Liver (tissue), 9 donors: Measurements from ENCODE around the gene KRTAP12-1. TPM values are rescaled to one million over a fixed set of nuclear protein-coding genes. Genes with fewer than 3 reads are reported as not detected.

ENCODE experiments used
- DNase-seq: peaks from one replicate; pipeline ENCODE4 v3.0.0-alpha.2; 2017; ENCODE audit warnings: low spot score
- H3K27ac ChIP-seq, 2 donors: one replicate each; pipeline ENCODE4 v1.7.0; 2013; ENCODE audit warnings: inconsistent platforms in 2 of 2, low read length in 2 of 2, control low read depth in 1 of 2, low read depth in 1 of 2, mild to moderate bottlenecking in 1 of 2
- H3K27me3 ChIP-seq, 4 donors: one replicate each; pipeline versions ENCODE4 v1.6.1 to v1.7.0; 2013; ENCODE audit warnings: low read length in 3 of 4, inconsistent platforms in 1 of 4, mild to moderate bottlenecking in 1 of 4, moderate library complexity in 1 of 4; ENCODE audit not compliant: control insufficient read depth in 4 of 4, insufficient read depth in 4 of 4
- H3K36me3 ChIP-seq, 4 donors: one replicate each; pipeline versions ENCODE4 v1.6.1 to v1.7.0; 2013; ENCODE audit warnings: low read length in 3 of 4, mild to moderate bottlenecking in 3 of 4, low read depth in 1 of 4, moderate library complexity in 1 of 4; ENCODE audit not compliant: control insufficient read depth in 4 of 4, insufficient read depth in 3 of 4
- H3K4me1 ChIP-seq, 4 donors: one replicate each; pipeline versions ENCODE4 v1.6.1 to v1.7.0; 2013; ENCODE audit warnings: low read length in 3 of 4, mild to moderate bottlenecking in 3 of 4, moderate library complexity in 1 of 4; ENCODE audit not compliant: control insufficient read depth in 4 of 4, insufficient read depth in 4 of 4
- H3K4me3 ChIP-seq, 3 donors: one replicate each; pipeline versions ENCODE4 v1.6.1 to v1.7.0; 2013; ENCODE audit warnings: low read length in 3 of 3, control low read depth in 1 of 3, low read depth in 1 of 3, mild to moderate bottlenecking in 1 of 3
- H3K9ac ChIP-seq, 2 donors: one replicate each; pipeline ENCODE4 v1.7.0; 2013; ENCODE audit warnings: low read length in 2 of 2, mild to moderate bottlenecking in 2 of 2, moderate library complexity in 2 of 2, control low read depth in 1 of 2, low read depth in 1 of 2
- H3K9me3 ChIP-seq, 4 donors: one replicate each; pipeline versions ENCODE4 v1.6.1 to v1.7.0; 2013; ENCODE audit warnings: low read length in 3 of 4; ENCODE audit not compliant: control insufficient read depth in 4 of 4
- EGR1 ChIP-seq, 2 donors: IDR thresholded peaks; 2 replicates each; pipeline ENCODE4 v1.6.1; 2016 to 2018; ENCODE audit warnings: antibody characterized with exemption in 2 of 2, low read depth in 2 of 2
- FOXA1 ChIP-seq: IDR thresholded peaks from 2 replicates; pipeline ENCODE4 v1.6.1; 2016; ENCODE audit warnings: antibody characterized with exemption
- FOXA2 ChIP-seq: IDR thresholded peaks from 2 replicates; pipeline ENCODE4 v1.6.1; 2016; ENCODE audit warnings: antibody characterized with exemption
- GABPA ChIP-seq, 2 donors: IDR thresholded peaks in 1 of 2; conservative IDR thresholded peaks in 1 of 2; 2 replicates each; pipeline ENCODE4 v1.6.1; 2016; ENCODE audit warnings: antibody characterized with exemption in 2 of 2, mild to moderate bottlenecking in 1 of 2, moderate library complexity in 1 of 2
- HNF4A ChIP-seq, 2 donors: conservative IDR thresholded peaks; 2 replicates each; pipeline ENCODE4 v1.6.1; 2016; ENCODE audit warnings: antibody characterized with exemption in 2 of 2, mild to moderate bottlenecking in 2 of 2
- HNF4G ChIP-seq: IDR thresholded peaks from 2 replicates; pipeline ENCODE4 v1.6.1; 2016; ENCODE audit warnings: antibody characterized with exemption
- JUND ChIP-seq, 2 donors: IDR thresholded peaks; 2 replicates each; pipeline ENCODE4 v1.6.1; 2016; ENCODE audit warnings: antibody characterized with exemption in 2 of 2
- NR2F2 ChIP-seq: IDR thresholded peaks from 2 replicates; pipeline ENCODE4 v1.6.1; 2016; ENCODE audit warnings: antibody characterized with exemption
- RAD21 ChIP-seq, 2 donors: IDR thresholded peaks; 2 replicates each; pipeline ENCODE4 v1.6.1; 2016; ENCODE audit warnings: antibody characterized with exemption in 2 of 2, mild to moderate bottlenecking in 2 of 2
- RXRA ChIP-seq, 2 donors: IDR thresholded peaks; 2 replicates each; pipeline ENCODE4 v1.6.1; 2017 to 2018; ENCODE audit warnings: antibody characterized with exemption in 2 of 2, mild to moderate bottlenecking in 1 of 2
- SP1 ChIP-seq: IDR thresholded peaks from 2 replicates; pipeline ENCODE4 v1.6.1; 2018; ENCODE audit warnings: antibody characterized with exemption, mild to moderate bottlenecking
- TAF1 ChIP-seq: conservative IDR thresholded peaks from 2 replicates; pipeline ENCODE4 v1.6.1; 2016; ENCODE audit warnings: antibody characterized with exemption, mild to moderate bottlenecking
- YY1 ChIP-seq: IDR thresholded peaks from 2 replicates; pipeline ENCODE4 v1.6.1; 2016; ENCODE audit warnings: antibody characterized with exemption, mild to moderate bottlenecking
- WGBS: extraction: QIAGEN DNeasy Blood & Tissue Kit; methylation state at CpG from one replicate; pipeline ENCODE4 v1.1.7; 2013; 5-methylcytosine and 5-hydroxymethylcytosine counted together
- polyA plus RNA-seq, 2 donors: library from polyadenylated mRNA; stranded (reverse) in 1 of 2; unstranded in 1 of 2; fragments of 200-250 nt in 1 of 2; fragments of >200 nt in 1 of 2; fragmentation: Nextera tagmentation in 1 of 2; extraction: Ambion mirVana in 1 of 2; gene quantifications; one replicate each; pipeline versions ENCODE4 v1.2.1 to v1.2.3, GENCODE V29; 2013 to 2015
- total RNA-seq, 2 donors: library from RNA; depleted of rRNA; stranded (reverse); fragments of >200 nt; gene quantifications; one replicate each; pipeline ENCODE4 v1.2.3, GENCODE V29; 2014
- TF ChIP-seq, protein P1 (sequence below): IDR thresholded peaks from 2 replicates; pipeline ENCODE4 v1.6.1; 2016; ENCODE audit warnings: antibody characterized with exemption
- TF ChIP-seq, protein P2 (sequence below): IDR thresholded peaks from 2 replicates; pipeline ENCODE4 v1.6.1; 2016; ENCODE audit warnings: antibody characterized with exemption, mild to moderate bottlenecking
- TF ChIP-seq, protein P3 (sequence below): IDR thresholded peaks from 2 replicates; pipeline ENCODE4 v1.6.1; 2016; ENCODE audit warnings: antibody characterized with exemption
- TF ChIP-seq, protein P4 (sequence below): IDR thresholded peaks from 2 replicates; pipeline ENCODE4 v1.6.1; 2016; ENCODE audit warnings: antibody characterized with exemption
- TF ChIP-seq, protein P5 (sequence below): fragments of 150-350 bp; IDR thresholded peaks from 2 replicates; pipeline ENCODE4 v1.5.1; 2017; ENCODE audit warnings: improper control_type of control experiment, low read depth, low read length; ENCODE audit not compliant: missing input control
- donor health status: healthy.
- donor health status: healthy.
- donor health status: healthy.
- donor health status: healthy.
- donor health status: healthy.

The KRTAP12-1 gene
- total and polyA plus RNA-seq, 4 donors = not detected

DNA sequence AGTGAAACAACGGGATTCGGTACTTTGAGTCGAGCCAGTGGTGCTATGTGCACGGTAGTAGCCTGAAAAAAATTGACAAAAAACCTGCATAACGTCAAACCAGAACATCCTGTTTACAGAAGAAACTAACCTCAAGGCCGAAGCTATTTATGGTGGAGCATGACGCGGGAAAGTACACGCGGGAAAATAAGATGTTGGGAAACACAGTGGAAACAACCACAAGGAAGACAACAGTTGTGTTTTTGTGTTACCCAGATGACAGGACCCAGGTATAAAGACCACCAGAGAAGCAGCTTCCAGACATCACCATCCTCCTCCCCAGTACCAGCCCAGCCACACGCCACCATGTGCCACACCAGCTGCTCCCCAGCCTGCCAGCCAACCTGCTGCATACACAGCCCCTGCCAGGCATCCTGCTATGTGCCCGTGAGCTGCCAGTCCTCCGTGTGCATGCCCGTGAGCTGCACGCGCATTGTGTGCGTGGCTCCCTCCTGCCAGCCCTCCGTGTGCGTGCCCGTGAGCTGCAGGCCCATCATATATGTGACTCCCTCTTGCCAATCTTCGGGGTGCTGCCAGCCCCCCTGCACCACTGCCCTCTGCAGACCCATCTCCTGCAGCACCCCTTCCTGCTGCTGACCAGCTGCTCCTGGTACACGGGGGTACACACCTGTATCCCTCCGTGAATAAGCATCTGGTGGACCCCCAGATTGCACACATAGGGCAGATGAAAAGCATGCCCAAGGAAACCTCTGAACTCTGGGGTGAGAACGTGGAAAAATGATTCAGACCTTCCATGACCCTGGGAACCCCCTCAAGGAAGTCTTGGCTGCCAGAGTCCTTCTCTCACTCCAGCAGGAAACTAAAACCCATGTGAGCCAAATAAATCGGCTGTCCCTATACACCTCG lies 24.1 kb downstream of the KRTAP12-1 start, which contains the start of gene KRTAP12-3:
Gene KRTAP12-3, plus strand, starts transcription at position 298 of the 906 bp plus-strand sequence. Its CDS starts 48 bp downstream, at position 346.
- no peak within 1 kb of the TSS for H3K9ac ChIP-seq

More for the DNA sequence above, 24.1 kb downstream of the KRTAP12-1 start, which contains the start of gene KRTAP12-3:
- 75% methylated on average over 26 of the region's 26 CpGs for WGBS
- no peak for DNase-seq
- peaks cover 0 to 5% (median 0%) of the 10 kb centered on the region in 4 donors for H3K9me3 ChIP-seq
- TF ChIP-seq NR2F2 = no peak
- TF ChIP-seq, protein P1, sequence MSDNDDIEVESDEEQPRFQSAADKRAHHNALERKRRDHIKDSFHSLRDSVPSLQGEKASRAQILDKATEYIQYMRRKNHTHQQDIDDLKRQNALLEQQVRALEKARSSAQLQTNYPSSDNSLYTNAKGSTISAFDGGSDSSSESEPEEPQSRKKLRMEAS = no peak
- TF ChIP-seq, protein P2, sequence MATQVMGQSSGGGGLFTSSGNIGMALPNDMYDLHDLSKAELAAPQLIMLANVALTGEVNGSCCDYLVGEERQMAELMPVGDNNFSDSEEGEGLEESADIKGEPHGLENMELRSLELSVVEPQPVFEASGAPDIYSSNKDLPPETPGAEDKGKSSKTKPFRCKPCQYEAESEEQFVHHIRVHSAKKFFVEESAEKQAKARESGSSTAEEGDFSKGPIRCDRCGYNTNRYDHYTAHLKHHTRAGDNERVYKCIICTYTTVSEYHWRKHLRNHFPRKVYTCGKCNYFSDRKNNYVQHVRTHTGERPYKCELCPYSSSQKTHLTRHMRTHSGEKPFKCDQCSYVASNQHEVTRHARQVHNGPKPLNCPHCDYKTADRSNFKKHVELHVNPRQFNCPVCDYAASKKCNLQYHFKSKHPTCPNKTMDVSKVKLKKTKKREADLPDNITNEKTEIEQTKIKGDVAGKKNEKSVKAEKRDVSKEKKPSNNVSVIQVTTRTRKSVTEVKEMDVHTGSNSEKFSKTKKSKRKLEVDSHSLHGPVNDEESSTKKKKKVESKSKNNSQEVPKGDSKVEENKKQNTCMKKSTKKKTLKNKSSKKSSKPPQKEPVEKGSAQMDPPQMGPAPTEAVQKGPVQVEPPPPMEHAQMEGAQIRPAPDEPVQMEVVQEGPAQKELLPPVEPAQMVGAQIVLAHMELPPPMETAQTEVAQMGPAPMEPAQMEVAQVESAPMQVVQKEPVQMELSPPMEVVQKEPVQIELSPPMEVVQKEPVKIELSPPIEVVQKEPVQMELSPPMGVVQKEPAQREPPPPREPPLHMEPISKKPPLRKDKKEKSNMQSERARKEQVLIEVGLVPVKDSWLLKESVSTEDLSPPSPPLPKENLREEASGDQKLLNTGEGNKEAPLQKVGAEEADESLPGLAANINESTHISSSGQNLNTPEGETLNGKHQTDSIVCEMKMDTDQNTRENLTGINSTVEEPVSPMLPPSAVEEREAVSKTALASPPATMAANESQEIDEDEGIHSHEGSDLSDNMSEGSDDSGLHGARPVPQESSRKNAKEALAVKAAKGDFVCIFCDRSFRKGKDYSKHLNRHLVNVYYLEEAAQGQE = no peak
- no peak for TF ChIP-seq RXRA (IDR thresholded peaks at IDR 0.05)
- no peak for TF ChIP-seq GABPA (IDR thresholded peaks at IDR 0.05 in 1 of 2, conservative IDR thresholded peaks at IDR 0.05 in 1 of 2)
- no peak for TF ChIP-seq HNF4G
- no peak for TF ChIP-seq HNF4A (conservative IDR thresholded peaks at IDR 0.05)
- no peak for TF ChIP-seq EGR1 (IDR thresholded peaks at IDR 0.05; ENCODE audit: low read depth in 2 of 2)
- TF ChIP-seq FOXA1 = no peak
- TF ChIP-seq TAF1 = no peak
- no peak for TF ChIP-seq RAD21 (IDR thresholded peaks at IDR 0.05)
- TF ChIP-seq, protein P3, sequence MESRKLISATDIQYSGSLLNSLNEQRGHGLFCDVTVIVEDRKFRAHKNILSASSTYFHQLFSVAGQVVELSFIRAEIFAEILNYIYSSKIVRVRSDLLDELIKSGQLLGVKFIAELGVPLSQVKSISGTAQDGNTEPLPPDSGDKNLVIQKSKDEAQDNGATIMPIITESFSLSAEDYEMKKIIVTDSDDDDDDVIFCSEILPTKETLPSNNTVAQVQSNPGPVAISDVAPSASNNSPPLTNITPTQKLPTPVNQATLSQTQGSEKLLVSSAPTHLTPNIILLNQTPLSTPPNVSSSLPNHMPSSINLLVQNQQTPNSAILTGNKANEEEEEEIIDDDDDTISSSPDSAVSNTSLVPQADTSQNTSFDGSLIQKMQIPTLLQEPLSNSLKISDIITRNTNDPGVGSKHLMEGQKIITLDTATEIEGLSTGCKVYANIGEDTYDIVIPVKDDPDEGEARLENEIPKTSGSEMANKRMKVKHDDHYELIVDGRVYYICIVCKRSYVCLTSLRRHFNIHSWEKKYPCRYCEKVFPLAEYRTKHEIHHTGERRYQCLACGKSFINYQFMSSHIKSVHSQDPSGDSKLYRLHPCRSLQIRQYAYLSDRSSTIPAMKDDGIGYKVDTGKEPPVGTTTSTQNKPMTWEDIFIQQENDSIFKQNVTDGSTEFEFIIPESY = no peak
- TF ChIP-seq JUND (IDR thresholded peaks at IDR 0.05) = no peak
- no peak for TF ChIP-seq SP1
- no peak for TF ChIP-seq YY1
- TF ChIP-seq, protein P4, sequence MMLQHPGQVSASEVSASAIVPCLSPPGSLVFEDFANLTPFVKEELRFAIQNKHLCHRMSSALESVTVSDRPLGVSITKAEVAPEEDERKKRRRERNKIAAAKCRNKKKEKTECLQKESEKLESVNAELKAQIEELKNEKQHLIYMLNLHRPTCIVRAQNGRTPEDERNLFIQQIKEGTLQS = no peak
- no peak for TF ChIP-seq FOXA2
- TF ChIP-seq, protein P5, sequence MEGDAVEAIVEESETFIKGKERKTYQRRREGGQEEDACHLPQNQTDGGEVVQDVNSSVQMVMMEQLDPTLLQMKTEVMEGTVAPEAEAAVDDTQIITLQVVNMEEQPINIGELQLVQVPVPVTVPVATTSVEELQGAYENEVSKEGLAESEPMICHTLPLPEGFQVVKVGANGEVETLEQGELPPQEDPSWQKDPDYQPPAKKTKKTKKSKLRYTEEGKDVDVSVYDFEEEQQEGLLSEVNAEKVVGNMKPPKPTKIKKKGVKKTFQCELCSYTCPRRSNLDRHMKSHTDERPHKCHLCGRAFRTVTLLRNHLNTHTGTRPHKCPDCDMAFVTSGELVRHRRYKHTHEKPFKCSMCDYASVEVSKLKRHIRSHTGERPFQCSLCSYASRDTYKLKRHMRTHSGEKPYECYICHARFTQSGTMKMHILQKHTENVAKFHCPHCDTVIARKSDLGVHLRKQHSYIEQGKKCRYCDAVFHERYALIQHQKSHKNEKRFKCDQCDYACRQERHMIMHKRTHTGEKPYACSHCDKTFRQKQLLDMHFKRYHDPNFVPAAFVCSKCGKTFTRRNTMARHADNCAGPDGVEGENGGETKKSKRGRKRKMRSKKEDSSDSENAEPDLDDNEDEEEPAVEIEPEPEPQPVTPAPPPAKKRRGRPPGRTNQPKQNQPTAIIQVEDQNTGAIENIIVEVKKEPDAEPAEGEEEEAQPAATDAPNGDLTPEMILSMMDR = no peak
- H3K36me3 ChIP-seq = no peaks in the 10 kb centered on the region
- no peak within 1 kb of the TSS for H3K4me3 ChIP-seq
- H3K4me1 ChIP-seq = no peaks in the 10 kb centered on the region
- no peaks in the 10 kb centered on the region for H3K27me3 ChIP-seq
- H3K27ac ChIP-seq = peak within 1 kb of the TSS; percentile 25 to 58
